Measurements from ENCODE around the gene MICU1.

MICU1 gene

GRCh38 chr10:72625276-72625607, 637 bp downstream of the MICU1 start:
- no peak for DNase-seq

- no peak for DNase-seq
Measured at GRCh38 chr10:72622271-72622670, 3.6 kb downstream of the MICU1 start.

DNA sequence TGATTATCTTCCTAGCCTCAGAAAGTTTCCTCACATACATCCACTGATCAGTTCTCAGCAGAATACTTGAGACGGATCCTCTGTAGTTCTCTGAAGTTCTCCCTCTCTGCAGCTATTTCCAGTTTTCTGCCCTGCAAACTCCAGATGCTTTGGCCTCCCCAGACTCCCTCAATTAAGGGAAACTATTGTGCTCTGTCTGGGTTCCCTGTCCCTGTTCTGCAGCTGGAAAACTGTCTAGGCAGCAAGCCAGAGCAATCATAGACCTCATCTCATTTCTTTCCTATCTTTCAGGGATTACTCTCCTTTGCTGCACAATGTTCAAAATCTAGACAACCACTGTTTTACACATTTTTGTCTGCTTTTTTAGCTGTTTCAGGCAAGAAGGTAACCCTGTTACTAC, 9.2 kb downstream of the MICU1 start:
- no peak for DNase-seq

DNA sequence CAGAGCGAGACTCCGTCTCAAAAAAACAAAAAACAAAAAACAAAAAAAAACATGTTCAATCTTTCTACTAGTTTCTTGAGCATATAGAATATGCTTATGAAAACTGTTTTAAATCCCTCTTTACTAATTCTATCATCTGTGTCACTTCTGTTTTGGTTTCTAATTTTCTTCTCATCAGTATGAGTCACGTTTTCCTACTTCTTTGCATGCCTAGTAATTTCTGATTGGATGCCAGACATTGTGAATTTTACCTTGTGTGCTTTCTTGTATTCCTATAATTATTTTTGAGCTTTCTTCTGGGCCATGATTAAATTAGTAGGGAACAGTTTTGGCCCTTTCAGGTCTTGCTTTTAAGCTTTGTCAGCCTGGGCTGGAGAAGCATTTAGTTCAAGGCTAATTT, 9.9 kb downstream of the MICU1 start:
- DNase-seq, result no peak

DNA sequence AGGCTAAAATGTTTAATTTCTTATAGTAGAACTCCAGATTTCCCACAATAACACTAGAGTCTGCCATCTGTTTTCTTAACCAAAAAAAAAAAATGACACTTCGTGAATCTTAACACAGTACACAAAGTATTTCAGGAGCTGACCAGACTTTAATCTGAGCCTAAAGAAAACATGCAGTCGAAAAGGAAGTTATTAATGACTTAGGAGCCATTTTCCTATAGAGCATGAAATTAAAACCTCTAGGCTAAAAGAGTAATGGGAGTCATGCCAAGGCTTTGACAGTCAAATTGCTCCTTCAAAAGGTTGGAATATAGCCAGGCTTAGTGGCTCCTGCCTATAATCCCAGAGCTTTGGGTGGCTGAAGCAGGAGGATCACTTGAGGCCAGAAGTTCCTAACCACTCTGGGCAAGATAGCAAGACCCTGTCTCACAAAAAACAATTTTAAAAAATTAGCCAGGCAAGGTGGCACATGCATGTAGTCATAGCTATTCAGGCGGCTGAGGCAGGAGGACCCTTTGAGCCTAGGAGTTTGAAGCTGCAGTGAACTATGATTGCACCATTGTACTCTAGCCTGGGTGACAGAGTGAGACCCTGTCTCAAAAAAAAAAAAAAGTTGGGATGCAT, 13.6 kb downstream of the MICU1 start:
- DNase-seq, result no peak

- DNase-seq, result no peak
Measured at GRCh38 chr10:72611783-72612182, 14.1 kb downstream of the MICU1 start.

DNA sequence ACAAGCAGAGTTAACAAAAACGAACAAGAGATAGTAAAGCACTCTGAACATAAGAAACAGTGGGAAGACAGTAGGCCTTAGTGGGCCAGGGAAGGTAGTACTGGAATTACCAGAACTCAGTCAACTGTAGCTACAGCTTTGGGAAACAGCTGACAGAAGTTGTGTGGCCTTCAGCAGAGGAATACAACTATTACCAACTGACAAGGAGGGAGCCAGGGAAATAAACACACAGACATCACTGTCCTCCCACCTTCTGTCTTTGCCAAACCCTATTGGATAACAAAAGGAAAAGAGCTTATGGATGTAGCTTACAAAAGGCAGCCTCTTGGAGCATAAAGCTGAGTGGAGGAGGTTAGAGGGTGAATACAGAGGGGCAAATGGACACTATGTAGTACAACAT, 15.4 kb downstream of the MICU1 start:
- no peak for DNase-seq

DNA sequence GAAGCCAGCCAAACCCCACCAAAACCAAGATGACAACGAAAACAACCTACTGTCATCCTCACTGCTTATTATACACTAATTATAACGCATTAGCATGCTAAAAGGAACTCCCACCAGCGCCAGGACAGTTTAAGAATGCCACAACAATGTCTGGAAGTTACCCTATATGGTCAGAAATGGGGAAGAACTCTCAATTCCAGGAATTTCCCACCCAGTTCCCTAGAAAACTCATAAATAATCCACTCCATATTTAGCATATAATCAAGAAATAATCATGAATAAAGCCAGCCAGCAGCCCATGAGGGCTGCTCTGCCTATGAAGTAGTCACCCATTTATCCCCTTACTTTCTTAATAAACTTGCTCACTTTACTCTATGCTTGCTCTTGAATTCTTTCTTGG, 20.8 kb downstream of the MICU1 start:
- no peak for DNase-seq

GRCh38 chr10:72601144-72601543, 24.7 kb downstream of the MICU1 start:
- DNase-seq, result no peak

- no peak for DNase-seq
Measured at GRCh38 chr10:72598769-72599701, 26.8 kb downstream of the MICU1 start.

DNA sequence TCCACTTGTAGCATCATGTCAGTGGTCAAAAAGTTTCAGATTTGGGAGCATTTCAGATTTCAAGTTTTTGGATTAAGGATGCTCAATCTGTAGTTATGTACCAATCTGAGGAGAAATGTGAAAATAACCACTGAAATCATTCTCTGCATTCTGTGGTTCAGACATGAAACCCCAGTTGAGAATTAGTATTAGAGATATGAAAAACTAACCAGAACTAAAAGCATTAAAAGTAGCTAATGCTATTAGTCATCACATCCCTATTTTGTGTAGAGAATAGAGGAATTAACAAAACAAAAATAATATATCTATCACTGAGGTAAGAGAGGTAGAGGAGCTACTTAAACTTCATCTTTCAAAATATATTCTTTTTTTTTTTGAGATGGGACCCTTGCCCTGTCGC, 28.0 kb downstream of the MICU1 start:
- DNase-seq, result no peak

GRCh38 chr10:72595436-72595835, 30.4 kb downstream of the MICU1 start:
- no peak for DNase-seq

DNA sequence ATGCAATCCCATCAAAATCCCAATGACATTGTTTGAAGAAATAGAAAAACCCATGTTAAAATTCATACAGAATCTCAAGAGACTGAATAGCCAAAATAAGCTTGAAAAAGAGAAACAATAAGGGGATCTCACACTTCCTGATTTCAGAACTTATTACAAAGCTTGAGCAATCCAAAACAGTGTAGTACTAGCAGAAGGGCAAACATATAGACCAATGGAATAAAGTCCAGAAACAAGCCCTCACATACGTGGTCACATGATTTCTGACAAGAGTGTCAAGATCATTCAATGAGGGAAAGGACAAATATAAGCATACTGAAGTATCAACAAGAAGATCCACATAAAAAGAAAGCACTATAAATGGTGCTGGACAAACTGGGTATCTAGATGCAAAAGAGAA, 31.9 kb downstream of the MICU1 start:
- no peak for DNase-seq

- DNase-seq, result no peak
Measured at GRCh38 chr10:72588266-72588665, 37.6 kb downstream of the MICU1 start.

- no peak for DNase-seq
Measured at GRCh38 chr10:72587568-72587967, 38.3 kb downstream of the MICU1 start.

GRCh38 chr10:72574636-72575035, 51.2 kb downstream of the MICU1 start:
- DNase-seq, result no peak

GRCh38 chr10:72573079-72573478, 52.8 kb downstream of the MICU1 start:
- DNase-seq, result no peak

- no peak for DNase-seq
Measured at GRCh38 chr10:72567889-72568640, 57.8 kb downstream of the MICU1 start.

DNA sequence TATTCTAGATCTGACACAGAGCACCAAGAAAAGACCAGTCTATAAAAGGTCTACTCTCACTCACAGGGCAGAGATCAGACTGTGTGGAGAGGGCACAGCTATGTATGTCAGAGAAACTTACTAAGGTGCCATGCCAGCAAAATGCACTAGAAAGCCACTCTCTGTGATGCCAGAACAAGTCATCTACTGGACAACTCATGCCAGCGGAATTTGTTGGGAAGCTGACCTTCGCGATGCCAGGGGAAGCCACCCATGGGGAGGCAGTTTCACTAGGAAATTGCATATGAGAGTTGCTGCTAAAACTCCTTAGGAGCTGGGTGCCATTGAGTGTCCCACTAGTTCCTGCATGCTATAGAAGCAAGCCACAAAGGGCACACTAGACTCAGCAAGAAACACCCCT, 58.5 kb downstream of the MICU1 start:
- no peak for DNase-seq

DNA sequence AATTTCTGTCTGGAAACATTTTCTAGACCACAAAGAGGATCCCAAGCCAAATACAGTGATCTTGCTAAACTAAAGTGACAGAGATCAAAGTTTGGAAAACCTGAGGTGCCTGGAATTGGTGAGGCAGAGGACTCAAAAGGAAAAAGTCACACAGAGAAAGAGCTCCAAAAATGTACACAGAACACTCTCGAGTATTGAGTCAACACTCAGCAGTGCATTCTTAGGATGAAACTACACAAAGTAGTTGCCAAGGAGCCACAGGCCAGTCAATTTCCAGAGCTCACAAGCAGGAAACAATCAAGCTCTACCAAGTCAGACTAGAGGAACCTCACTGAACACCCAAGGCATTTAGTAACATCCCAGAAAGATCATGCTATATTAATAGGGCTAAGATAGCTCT, 61.3 kb downstream of the MICU1 start:
- DNase-seq, result no peak

GRCh38 chr10:72563327-72563932, 62.4 kb downstream of the MICU1 start:
- DNase-seq, result no peak

- DNase-seq, result no peak
Measured at GRCh38 chr10:72561745-72562166, 64.1 kb downstream of the MICU1 start.

DNA sequence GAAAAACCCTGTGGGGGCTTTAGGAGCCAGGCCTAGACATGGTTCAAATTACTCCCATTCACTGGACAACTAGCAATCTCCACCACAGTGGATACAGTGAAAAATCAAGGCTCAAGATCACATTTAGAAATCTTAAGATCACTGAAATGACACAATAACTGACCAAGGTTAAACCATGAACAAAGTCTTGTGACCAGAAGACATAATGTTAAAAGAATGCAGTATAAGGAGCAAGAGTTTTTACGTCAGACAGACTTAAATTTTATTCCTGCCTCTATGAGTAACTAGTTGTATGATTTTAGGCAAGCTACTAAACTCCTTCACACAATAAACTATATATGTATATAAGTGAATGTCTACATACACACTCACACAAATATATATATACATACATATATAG, 68.5 kb downstream of the MICU1 start:
- no peak for DNase-seq

Data from activated effector memory CD4-positive, alpha-beta T cell treated with Interleukin-2 at 50 U/mL for 16 hours (primary cell).